Tibial nerve (tissue), 4 donors: Measurements from ENCODE around the gene SEMA5B. TPM values are rescaled to one million over a fixed set of nuclear protein-coding genes. Genes with fewer than 3 reads are reported as not detected.

Experiments used
- DNase-seq, 2 donors: peaks; one replicate each; pipeline ENCODE4 v3.0.0-alpha.2; 2019; ENCODE audit warnings: low spot score in 2 of 2
- H3K27ac ChIP-seq, 4 donors: fragments of 200-600 bp; sonication (generic) in 3 of 4; one replicate each; pipeline ENCODE4 v1.5.1; 2017 to 2019; ENCODE audit warnings: mild to moderate bottlenecking in 1 of 4
- H3K27me3 ChIP-seq, 2 donors: fragments of 200-600 bp; sonication (generic) in 1 of 2; one replicate each; pipeline versions ENCODE4 v1.5.1 to v1.6.0; 2017 to 2019
- H3K36me3 ChIP-seq, 3 donors: fragments of 200-600 bp; sonication (generic); one replicate each; pipeline ENCODE4 v1.5.1; 2018 to 2019
- H3K4me1 ChIP-seq, 4 donors: fragments of 200-600 bp; sonication (generic) in 3 of 4; one replicate each; pipeline ENCODE4 v1.5.1; 2017 to 2019
- H3K4me3 ChIP-seq, 4 donors: fragments of 200-600 bp; sonication (generic) in 3 of 4; one replicate each; pipeline ENCODE4 v1.5.1; 2017 to 2019; ENCODE audit warnings: mild to moderate bottlenecking in 1 of 4, moderate library complexity in 1 of 4
- H3K9me3 ChIP-seq, 4 donors: fragments of 200-600 bp; sonication (generic) in 3 of 4; one replicate each; pipeline ENCODE4 v1.5.1; 2017 to 2019
- EP300 ChIP-seq, 2 donors: sonication (generic); formaldehyde crosslinking; IDR thresholded peaks; one replicate each; pipeline ENCODE4 v1.6.1; 2017; ENCODE audit warnings: antibody characterized with exemption in 2 of 2, mild to moderate bottlenecking in 1 of 2
- POLR2A ChIP-seq, 2 donors: fragments of 450-650 bp; IDR thresholded peaks; one replicate each; pipeline ENCODE4 v1.6.1; 2017; ENCODE audit warnings: antibody characterized with exemption in 2 of 2, mild to moderate bottlenecking in 2 of 2, moderate library complexity in 2 of 2
- WGBS, 2 donors: methylation state at CpG; one replicate each; pipeline ENCODE4 v1.1.5; 2018; 5-methylcytosine and 5-hydroxymethylcytosine counted together
- total RNA-seq, 4 donors: library from RNA; depleted of rRNA; stranded (reverse); fragments of >200 nt; gene quantifications; one replicate each; pipeline ENCODE4 v1.1.0, GENCODE V29; 2016
- TF ChIP-seq, protein P1 (sequence below), 5 experiments: fragments of 200-600 bp in 3 of 5; fragments of 450-650 bp in 2 of 5; sonication (generic) in 3 of 5; IDR thresholded peaks; one replicate each; pipeline ENCODE4 v1.5.1; 2016 to 2019; ENCODE audit warnings: antibody characterized with exemption in 5 of 5, mild to moderate bottlenecking in 3 of 5, moderate library complexity in 2 of 5

The SEMA5B gene
- total RNA-seq, 4 donors from 2014 or later, result 6.7 to 19.7 (median 13.1) TPM

DNA sequence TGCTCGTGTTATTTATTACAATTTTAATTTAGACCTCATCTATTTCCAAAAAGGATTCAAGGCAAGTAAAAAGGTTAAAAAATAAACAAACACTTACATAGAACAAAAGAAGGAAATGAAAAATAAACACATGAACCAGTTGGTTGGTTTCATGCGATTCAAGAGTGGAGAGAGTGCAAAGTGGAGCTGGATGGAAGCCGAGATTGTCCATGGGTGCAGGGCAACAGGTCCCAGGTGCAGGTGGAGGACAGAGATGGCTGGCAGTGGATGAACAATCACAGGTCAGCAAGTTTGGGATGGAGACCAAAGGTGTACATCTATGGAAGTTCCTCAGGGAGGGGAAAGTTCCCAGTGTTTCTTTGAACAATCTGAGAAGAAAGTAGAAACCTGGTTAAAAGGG lies 11.6 kb upstream of the SEMA5B start:
- Histone ChIP-seq H3K27me3 (peaks cover 0 to 7% of the 10 kb centered on the region in 2 donors), H3K4me1 (no peaks in the 10 kb centered on the region), H3K36me3 (no peaks in the 10 kb centered on the region), H3K27ac (no peak overlapping the region), H3K9me3 (no peaks in the 10 kb centered on the region), H3K4me3 (no peak overlapping the region)
- TF ChIP-seq, protein P1, sequence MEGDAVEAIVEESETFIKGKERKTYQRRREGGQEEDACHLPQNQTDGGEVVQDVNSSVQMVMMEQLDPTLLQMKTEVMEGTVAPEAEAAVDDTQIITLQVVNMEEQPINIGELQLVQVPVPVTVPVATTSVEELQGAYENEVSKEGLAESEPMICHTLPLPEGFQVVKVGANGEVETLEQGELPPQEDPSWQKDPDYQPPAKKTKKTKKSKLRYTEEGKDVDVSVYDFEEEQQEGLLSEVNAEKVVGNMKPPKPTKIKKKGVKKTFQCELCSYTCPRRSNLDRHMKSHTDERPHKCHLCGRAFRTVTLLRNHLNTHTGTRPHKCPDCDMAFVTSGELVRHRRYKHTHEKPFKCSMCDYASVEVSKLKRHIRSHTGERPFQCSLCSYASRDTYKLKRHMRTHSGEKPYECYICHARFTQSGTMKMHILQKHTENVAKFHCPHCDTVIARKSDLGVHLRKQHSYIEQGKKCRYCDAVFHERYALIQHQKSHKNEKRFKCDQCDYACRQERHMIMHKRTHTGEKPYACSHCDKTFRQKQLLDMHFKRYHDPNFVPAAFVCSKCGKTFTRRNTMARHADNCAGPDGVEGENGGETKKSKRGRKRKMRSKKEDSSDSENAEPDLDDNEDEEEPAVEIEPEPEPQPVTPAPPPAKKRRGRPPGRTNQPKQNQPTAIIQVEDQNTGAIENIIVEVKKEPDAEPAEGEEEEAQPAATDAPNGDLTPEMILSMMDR (IDR thresholded peaks at IDR 0.05), result no peak
- TF ChIP-seq EP300 (IDR thresholded peaks at IDR 0.05), result no peak
- DNase-seq, result no peak
- WGBS, 2 donors, result 77 to 78% methylated on average over 3 of the region's 3 CpGs

- TF ChIP-seq, protein P1 (IDR thresholded peaks at IDR 0.05), result no peak
- TF ChIP-seq POLR2A (IDR thresholded peaks at IDR 0.05) (no peak), EP300 (IDR thresholded peaks at IDR 0.05) (no peak)
- Histone ChIP-seq H3K9me3 (no peaks in the 10 kb centered on the region), H3K27ac (no peak overlapping the region), H3K36me3 (no peaks in the 10 kb centered on the region), H3K4me3 (no peak overlapping the region), H3K4me1 (no peaks in the 10 kb centered on the region), H3K27me3 (peaks cover 0 to 7% of the 10 kb centered on the region in 2 donors)
- no peak for DNase-seq
These were observed 11.2 kb upstream of the SEMA5B start for GRCh38 chr3:123038751-123039150.

DNA sequence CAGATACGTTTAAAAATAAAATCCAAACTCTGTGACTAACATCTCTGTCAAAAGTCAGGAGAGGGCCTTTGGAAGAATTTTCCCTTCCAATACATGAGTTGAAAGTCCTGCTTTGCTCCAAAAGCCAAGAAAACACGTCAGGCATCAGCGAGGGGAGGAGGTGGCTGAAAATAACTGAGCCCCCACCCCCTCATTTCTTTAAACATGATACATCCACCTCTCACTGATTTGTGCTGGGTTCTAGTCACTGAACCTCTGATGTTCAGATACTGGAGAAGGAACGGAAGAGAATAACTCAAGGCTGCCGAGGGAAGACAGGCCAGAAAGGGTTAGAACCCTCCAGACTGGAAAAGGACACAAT lies 9.4 kb upstream of the SEMA5B start:
- no peaks in the 10 kb centered on the region for H3K36me3 ChIP-seq
- no peak overlapping the region for H3K27ac ChIP-seq
- TF ChIP-seq POLR2A (IDR thresholded peaks at IDR 0.05) (no peak), EP300 (IDR thresholded peaks at IDR 0.05) (no peak)
- TF ChIP-seq, protein P1 (IDR thresholded peaks at IDR 0.05), result no peak
- no peak overlapping the region for H3K4me3 ChIP-seq
- H3K9me3 ChIP-seq, result no peaks in the 10 kb centered on the region
- H3K27me3 ChIP-seq, result peaks cover 0 to 7% of the 10 kb centered on the region in 2 donors
- WGBS, 2 donors, result 65 to 79% methylated on average over 5 of the region's 5 CpGs
- no peaks in the 10 kb centered on the region for H3K4me1 ChIP-seq
- DNase-seq, result no peak

DNA sequence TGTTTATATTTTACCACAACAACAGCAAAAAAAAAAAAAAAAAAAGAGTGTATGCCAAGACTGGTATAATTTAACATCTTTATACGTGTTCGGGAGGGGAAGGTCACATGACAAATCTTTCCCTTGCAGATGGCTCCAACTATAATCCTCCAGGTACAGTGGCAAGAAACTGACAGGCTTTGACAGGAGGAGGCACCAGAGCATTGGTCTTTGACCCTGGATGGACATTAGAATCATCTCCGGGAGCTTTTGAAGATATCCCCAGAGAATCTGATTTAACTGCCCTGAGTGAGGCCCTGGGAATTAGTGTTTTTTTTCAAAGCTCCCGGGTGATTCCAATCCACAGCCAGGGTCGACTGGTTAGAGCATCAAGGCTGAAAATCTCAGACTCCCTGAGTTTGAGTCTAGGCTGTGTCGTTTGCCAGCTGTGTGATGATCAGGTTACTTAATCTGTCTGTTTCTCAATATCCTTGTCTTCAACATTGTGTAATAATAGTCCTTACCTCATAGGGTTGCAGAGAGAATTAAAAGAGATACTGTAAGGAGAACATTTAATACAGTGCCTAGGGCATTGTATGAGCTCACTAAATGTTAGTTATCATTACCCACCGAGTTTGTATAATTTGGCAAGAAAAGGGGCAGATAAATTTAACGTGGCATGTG lies 8.9 kb upstream of the SEMA5B start:
- Histone ChIP-seq H3K9me3 (no peaks in the 10 kb centered on the region), H3K4me3 (no peak overlapping the region), H3K27me3 (peaks cover 0 to 7% of the 10 kb centered on the region in 2 donors), H3K4me1 (no peaks in the 10 kb centered on the region), H3K36me3 (no peaks in the 10 kb centered on the region), H3K27ac (no peak overlapping the region)
- WGBS, 2 donors, result 50 to 57% methylated on average over 8 of the region's 8 CpGs
- TF ChIP-seq, protein P1 (IDR thresholded peaks at IDR 0.05), result no peak
- TF ChIP-seq EP300 (IDR thresholded peaks at IDR 0.05), result peak in 1 of 2 donors; percentile 47
- no peak for TF ChIP-seq POLR2A (IDR thresholded peaks at IDR 0.05)
- DNase-seq, result peak in 1 of 2 donors; percentile 19

- Histone ChIP-seq H3K4me3 (no peak overlapping the region), H3K27me3 (peaks cover 0 to 16% of the 10 kb centered on the region in 2 donors), H3K27ac (no peak overlapping the region), H3K4me1 (no peaks in the 10 kb centered on the region), H3K36me3 (no peaks in the 10 kb centered on the region), H3K9me3 (no peaks in the 10 kb centered on the region)
- DNase-seq, result no peak
- 84% methylated on average over 3 of the region's 3 CpGs for whole genome bisulfite sequencing, 2 donors
- TF ChIP-seq, protein P1 (IDR thresholded peaks at IDR 0.05), result no peak
- TF ChIP-seq POLR2A (IDR thresholded peaks at IDR 0.05), result no peak
- no peak for TF ChIP-seq EP300 (IDR thresholded peaks at IDR 0.05)
These were observed 7.4 kb upstream of the SEMA5B start for GRCh38 chr3:123034996-123035395.
